ENCODE data around the gene TUBA4B.

DNA sequence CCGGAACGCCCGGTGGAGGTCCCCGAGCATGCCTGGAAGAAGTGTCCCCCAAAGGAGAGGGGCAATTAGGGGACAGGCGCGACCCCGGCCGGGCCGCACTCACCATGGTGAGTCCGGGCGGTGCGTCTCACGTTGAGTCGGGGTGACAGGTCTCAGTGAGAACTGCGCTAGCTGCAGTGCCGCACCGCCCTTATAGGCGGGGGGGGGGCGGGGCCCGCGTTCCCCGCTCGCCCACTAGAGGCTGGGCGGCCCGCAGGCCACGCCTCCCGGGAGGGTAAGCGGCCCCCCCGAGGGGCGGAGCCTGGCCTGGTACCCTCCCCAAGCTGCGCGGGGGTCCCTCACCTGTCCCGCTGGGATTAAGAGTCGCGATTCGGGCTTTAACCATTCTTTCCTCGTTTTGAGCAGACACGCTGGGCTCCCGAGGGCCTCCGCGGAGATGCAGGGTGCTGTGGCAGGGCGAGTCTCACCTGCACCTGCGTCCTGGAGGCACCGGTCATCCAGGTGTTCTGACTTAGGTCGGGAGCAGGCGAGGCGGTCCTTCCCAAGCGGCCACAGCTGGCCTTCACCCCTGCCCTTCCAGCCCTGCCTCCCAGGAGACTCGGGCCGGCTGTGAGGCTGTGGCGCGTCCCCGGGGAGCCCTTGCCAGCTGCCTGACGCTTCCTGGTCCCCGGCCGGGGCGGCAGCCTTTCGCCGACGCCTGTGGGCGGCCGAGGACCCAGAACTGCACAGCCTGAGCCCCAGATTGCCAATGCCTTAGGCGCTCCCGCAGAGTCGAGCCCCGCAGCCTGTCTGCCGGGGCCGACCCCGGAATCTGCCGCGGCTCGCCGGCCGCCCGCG lies 928 bp downstream of the TUBA4B start, which contains the start of gene TUBA4A:
- TF ChIP-seq, protein P1, sequence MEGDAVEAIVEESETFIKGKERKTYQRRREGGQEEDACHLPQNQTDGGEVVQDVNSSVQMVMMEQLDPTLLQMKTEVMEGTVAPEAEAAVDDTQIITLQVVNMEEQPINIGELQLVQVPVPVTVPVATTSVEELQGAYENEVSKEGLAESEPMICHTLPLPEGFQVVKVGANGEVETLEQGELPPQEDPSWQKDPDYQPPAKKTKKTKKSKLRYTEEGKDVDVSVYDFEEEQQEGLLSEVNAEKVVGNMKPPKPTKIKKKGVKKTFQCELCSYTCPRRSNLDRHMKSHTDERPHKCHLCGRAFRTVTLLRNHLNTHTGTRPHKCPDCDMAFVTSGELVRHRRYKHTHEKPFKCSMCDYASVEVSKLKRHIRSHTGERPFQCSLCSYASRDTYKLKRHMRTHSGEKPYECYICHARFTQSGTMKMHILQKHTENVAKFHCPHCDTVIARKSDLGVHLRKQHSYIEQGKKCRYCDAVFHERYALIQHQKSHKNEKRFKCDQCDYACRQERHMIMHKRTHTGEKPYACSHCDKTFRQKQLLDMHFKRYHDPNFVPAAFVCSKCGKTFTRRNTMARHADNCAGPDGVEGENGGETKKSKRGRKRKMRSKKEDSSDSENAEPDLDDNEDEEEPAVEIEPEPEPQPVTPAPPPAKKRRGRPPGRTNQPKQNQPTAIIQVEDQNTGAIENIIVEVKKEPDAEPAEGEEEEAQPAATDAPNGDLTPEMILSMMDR (IDR thresholded peaks at IDR 0.05) = peak in 3 of 4 experiments; percentile 29 to 37 (median 33)
- TF ChIP-seq POLR2AphosphoS5 (IDR thresholded peaks at IDR 0.05) (peak; percentile 94), POLR2A (IDR thresholded peaks at IDR 0.05) (peak; percentile 92 to 93)
